HG02943 (cell line): ENCODE measurements around the gene PTF1A.

ENCODE experiments used
- ATAC-seq: cut with Tn5 transposase; IDR thresholded peaks from one replicate; pipeline ENCODE4 v1.9.1; 2021; ENCODE audit warnings: mild to moderate bottlenecking, low read depth, moderate library complexity; ENCODE audit not compliant: unreplicated experiment

Gene PTF1A

DNA sequence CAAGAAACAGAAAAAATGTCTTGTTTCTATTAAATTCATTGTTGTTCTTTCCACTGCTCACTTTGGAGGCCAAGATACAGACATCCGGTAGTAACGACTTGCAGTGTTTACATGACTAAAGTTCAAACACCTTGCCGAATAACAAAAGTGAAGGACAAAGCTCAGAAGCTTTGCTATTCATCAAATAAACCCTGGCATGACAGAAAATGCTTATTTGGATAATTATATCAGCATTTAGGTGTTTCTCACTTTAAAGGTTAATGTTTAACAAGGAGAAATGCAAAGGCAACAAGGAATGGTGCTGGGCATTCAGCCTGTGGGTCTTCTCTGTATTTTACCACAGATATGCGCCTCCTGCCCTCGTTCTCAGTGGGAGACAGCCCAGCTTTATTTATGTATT is 5.4 kb upstream of the PTF1A start:
- no peak for ATAC-seq

DNA sequence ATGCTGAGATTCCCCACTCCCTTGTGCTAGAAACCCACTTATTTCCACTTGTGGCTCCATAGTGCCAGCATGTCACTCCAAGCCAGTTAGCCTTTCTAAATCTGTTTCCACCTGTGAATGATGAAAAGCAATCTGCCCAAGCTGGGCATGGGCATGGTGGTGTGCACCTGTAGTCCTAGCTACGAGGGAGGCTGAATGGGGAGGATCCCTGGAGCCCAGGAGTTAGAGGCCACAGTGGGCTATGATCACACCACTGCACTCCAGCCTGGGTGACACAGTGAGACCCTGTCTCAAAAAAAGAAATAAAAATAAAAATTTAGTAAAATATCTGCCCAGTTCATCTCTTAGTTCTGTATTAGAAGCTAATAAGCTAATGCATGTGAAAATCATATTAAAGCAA is 5.0 kb upstream of the PTF1A start:
- no peak for ATAC-seq

GRCh38 chr10:23189024-23189423 is 3.1 kb upstream of the PTF1A start:
- no peak for ATAC-seq

- ATAC-seq, result no peak
Observed at GRCh38 chr10:23190872-23191763, 994 bp upstream of the PTF1A start.

DNA sequence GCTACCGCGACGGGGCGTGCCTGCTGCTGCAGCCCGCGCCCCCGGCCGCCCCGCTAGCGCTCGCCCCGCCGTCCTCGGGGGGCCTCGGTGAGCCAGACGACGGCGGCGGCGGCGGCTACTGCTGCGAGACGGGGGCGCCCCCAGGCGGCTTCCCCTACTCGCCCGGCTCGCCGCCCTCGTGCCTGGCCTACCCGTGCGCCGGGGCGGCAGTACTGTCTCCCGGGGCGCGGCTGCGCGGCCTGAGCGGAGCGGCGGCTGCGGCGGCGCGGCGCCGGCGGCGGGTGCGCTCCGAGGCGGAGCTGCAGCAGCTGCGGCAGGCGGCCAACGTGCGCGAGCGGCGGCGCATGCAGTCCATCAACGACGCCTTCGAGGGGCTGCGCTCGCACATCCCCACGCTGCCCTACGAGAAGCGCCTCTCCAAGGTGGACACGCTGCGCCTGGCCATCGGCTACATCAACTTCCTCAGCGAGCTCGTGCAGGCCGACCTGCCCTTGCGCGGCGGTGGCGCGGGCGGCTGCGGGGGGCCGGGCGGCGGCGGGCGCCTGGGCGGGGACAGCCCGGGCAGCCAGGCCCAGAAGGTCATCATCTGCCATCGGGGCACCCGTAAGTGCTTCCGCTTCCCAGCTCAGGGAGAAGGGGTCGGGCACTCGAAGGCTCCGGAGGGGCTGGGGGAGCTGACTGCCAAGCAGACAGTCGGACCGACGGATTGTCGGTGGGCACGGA is 761 bp downstream of the PTF1A start:
- no peak for ATAC-seq

- no peak for ATAC-seq
Observed at GRCh38 chr10:23193435-23194074, 1.4 kb downstream of the PTF1A start.

- ATAC-seq, result no peak
Observed at GRCh38 chr10:23194471-23194965, 2.4 kb downstream of the PTF1A start.

GRCh38 chr10:23194966-23195845 is 3.1 kb downstream of the PTF1A start:
- no peak for ATAC-seq

GRCh38 chr10:23195846-23196600 is 3.9 kb downstream of the PTF1A start:
- no peak for ATAC-seq

GRCh38 chr10:23196915-23197314 is 4.8 kb downstream of the PTF1A start:
- no peak for ATAC-seq

- ATAC-seq, result no peak
Observed at GRCh38 chr10:23197416-23197861, 5.3 kb downstream of the PTF1A start.

DNA sequence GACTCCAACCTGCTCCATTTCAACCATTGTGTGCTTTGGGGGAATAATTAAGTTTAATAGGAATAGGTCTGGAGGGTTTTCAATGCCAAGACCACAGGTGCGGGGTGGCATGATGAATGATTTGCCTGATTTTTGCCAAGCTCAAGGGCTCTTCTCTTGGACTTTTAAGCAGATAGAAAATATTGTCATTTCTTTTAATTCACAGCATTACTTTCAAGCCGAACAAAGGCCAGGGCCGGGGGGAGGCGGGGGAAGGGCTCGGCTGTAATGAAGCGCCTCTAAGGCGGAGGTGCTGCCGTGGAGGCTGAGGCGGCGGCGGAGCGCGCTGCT is 6.5 kb downstream of the PTF1A start:
- no peak for ATAC-seq

DNA sequence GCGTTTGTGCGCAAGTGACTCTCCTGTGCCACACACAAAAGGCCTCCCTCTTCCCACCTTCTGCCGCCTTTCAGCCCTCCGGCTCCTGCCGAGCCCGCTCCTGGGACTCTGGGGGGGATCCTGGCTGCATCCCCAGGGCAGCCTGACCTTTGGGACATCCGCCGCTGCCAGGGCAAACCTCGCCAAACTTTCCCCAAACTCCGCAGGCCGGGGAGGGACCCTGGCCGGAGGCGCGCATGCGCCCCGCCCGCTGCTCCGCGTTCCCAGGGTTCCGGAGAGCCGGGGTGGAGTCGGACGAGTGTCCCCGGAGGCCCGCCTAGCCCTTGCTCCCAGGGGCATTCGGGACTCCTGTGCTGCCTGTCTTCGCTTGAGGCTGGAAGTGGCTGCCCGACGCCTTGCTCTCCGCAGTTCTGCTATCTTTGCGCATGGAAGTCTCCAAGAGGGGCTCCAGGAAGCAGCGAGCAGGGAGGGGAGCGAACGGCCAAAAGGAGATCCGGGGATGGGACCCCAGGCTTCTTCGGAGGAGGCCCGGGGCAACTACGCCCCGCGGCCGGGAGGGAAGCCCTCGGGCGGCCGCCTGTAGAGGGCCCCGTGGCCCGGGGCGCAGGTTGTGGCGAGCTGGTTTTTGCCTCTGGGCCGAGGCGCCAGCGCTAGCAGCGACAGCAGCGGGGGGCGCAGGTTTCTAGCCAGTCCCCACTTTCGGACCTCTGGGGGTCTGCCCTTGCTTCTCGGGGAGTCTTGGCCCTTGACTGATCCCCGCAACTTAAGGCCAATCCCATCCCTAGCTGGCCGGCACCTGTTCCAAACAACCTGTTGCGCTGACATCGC is 7.0 kb downstream of the PTF1A start:
- ATAC-seq, result no peak

DNA sequence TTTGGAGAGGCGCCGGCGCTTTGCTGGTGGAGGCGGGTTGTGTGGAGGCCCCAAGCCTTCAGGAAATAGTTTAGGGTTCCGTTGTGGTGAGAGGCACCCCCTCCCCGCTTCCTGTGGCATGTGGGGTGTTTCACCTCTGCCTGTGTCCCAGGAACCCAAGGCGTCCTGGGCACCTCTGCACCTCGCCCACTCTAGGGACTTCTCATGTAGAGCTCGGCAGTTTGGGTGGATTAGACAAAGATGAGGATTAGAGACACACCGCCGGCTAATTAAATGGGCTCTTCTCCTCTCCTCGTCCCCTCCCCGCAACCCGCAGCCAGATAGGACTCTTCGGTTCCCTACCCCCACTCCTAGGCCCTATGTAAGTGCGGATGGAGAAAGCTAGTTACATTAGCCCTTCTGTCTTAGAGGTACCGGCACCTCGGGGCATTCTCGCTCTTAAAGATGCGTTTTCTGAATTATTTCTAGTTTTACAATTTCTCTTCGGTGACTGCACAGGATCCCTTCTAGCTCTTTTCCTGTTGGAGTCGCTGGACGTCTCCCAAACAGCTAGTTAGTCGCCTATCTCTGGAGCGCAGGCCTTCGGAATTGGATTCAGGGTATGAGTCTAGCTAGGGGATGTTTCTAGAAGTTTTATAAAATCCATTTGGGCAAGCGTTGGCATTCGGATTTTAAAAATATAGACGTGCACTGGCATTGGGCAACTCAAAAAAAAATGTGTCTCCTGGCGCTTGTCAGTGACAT is 7.8 kb downstream of the PTF1A start:
- no peak for ATAC-seq

- no peak for ATAC-seq
Observed at GRCh38 chr10:23200586-23200985, 8.5 kb downstream of the PTF1A start.

DNA sequence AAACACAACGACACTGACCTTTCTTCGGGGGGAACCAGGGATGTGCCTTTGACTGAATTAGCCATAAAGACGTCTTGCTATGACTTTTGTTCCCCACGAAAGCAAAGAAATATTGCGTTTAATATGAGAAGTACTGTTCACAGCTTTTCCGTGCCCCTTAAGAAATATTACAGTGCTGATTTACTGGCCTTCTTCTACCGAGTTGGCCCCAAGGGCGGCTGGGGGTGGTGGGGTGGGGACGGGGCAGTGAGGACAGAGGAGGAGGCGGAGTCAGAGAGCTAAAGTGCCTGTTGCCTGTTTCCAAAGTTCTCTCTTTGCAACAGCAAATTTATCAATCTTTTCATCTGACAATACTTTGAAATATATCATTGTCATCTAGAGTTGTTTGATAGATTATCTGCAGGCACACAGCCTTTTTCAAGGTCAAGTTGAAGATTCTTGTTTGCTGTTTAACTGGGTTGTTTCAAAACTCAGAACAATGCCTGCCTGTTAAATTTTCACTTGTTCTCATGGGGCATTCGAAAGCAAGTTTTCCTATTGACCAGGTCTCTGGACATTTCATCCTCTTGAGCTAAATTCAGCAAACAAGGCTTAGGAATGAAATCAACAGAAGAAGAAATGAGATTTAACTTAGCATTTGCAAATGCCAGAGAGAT is 9.0 kb downstream of the PTF1A start:
- no peak for ATAC-seq

DNA sequence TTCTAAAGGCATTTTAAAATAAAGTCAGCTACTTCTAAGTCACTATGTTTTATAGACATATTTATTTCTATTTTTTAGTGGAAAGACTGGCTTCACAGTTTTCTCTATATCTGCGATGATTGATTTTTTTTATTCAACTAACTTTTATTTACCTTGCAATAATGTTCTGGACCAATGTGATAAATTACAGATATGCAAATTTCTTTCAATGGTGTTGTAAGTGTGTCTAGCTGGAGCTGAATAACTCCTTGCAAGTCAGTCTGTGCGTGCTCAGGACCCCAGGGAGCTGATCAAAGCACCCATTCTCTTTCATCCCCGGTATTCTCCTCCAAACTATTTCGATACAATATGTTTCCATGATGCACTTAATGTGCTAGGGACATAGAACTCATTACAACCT is 9.7 kb downstream of the PTF1A start:
- no peak for ATAC-seq

GRCh38 chr10:23202779-23203178 is 10.7 kb downstream of the PTF1A start:
- ATAC-seq, result no peak
